ENCODE measurements around the gene HMHB1.

Gene HMHB1

GRCh38 chr5:143850050-143850683 lies 38.2 kb downstream of the HMHB1 start:
- DNase-seq (ENCODE audit: extremely low spot score): no peak
- no peak for TF ChIP-seq BHLHE40 (IDR thresholded peaks at IDR 0.05; ENCODE audit: borderline replicate concordance)
- no peak for TF ChIP-seq FOXK2 (IDR thresholded peaks at IDR 0.05)
- no peak for TF ChIP-seq ARNT (IDR thresholded peaks at IDR 0.05)
- TF ChIP-seq HDGF (IDR thresholded peaks at IDR 0.05; ENCODE audit: borderline replicate concordance): no peak
- no peak for TF ChIP-seq FOXM1 (IDR thresholded peaks at IDR 0.05; ENCODE audit: borderline replicate concordance)
- no peak for TF ChIP-seq ELF4 (IDR thresholded peaks at IDR 0.05)
- no peak for TF ChIP-seq TARDBP (IDR thresholded peaks at IDR 0.05)
- TF ChIP-seq SP1 (IDR thresholded peaks at IDR 0.05): no peak
- TF ChIP-seq CTBP1 (IDR thresholded peaks at IDR 0.05; ENCODE audit: borderline replicate concordance): no peak
- TF ChIP-seq L3MBTL2 (conservative IDR thresholded peaks at IDR 0.05): no peak
- TF ChIP-seq ZNF384 (IDR thresholded peaks at IDR 0.05): no peak
- ChIA-PET POLR2A (no interaction called here), CTCF (no interaction called here)

- CTCF ChIA-PET: no interaction called here
- DNase-seq (ENCODE audit: extremely low spot score): no peak
- POLR2A ChIA-PET: no interaction called here
- TF ChIP-seq FOXK2 (IDR thresholded peaks at IDR 0.05) (no peak), ARNT (IDR thresholded peaks at IDR 0.05) (no peak), CTBP1 (IDR thresholded peaks at IDR 0.05; ENCODE audit: borderline replicate concordance) (no peak), BHLHE40 (IDR thresholded peaks at IDR 0.05; ENCODE audit: borderline replicate concordance) (no peak), LEF1 (IDR thresholded peaks at IDR 0.05; ENCODE audit: borderline replicate concordance) (no peak), PKNOX1 (IDR thresholded peaks at IDR 0.05) (no peak), NFRKB (IDR thresholded peaks at IDR 0.05) (no peak), FOXA1 (IDR thresholded peaks at IDR 0.05) (no peak), FOXM1 (IDR thresholded peaks at IDR 0.05; ENCODE audit: borderline replicate concordance) (no peak), ELF4 (IDR thresholded peaks at IDR 0.05) (no peak), ZNF384 (IDR thresholded peaks at IDR 0.05) (no peak), TARDBP (IDR thresholded peaks at IDR 0.05) (no peak), SP1 (IDR thresholded peaks at IDR 0.05) (no peak), SUZ12 (IDR thresholded peaks at IDR 0.05) (no peak), HDGF (IDR thresholded peaks at IDR 0.05; ENCODE audit: borderline replicate concordance) (no peak), L3MBTL2 (conservative IDR thresholded peaks at IDR 0.05) (no peak)
Measured at GRCh38 chr5:143851383-143851782, 39.4 kb downstream of the HMHB1 start.

- no peak for TF ChIP-seq NFRKB (IDR thresholded peaks at IDR 0.05)
- no peak for TF ChIP-seq HDGF (IDR thresholded peaks at IDR 0.05; ENCODE audit: borderline replicate concordance)
- TF ChIP-seq SP1 (IDR thresholded peaks at IDR 0.05): no peak
- TF ChIP-seq PKNOX1 (IDR thresholded peaks at IDR 0.05): no peak
- no peak for TF ChIP-seq FOXA1 (IDR thresholded peaks at IDR 0.05)
- TF ChIP-seq LEF1 (IDR thresholded peaks at IDR 0.05; ENCODE audit: borderline replicate concordance): no peak
- no peak for TF ChIP-seq TARDBP (IDR thresholded peaks at IDR 0.05)
- TF ChIP-seq ELF4 (IDR thresholded peaks at IDR 0.05): no peak
- TF ChIP-seq ZNF384 (IDR thresholded peaks at IDR 0.05): no peak
- TF ChIP-seq ARNT (IDR thresholded peaks at IDR 0.05): no peak
- TF ChIP-seq BHLHE40 (IDR thresholded peaks at IDR 0.05; ENCODE audit: borderline replicate concordance): no peak
- TF ChIP-seq FOXM1 (IDR thresholded peaks at IDR 0.05; ENCODE audit: borderline replicate concordance): no peak
- CTCF ChIA-PET: interaction anchor here (0.5 kb wide), 1 partner anchor 108 kb away, joined by 3 read pairs; no protein-coding TSS in a partner anchor
- DNase-seq (ENCODE audit: extremely low spot score): no peak
- POLR2A ChIA-PET: no interaction called here
Measured at GRCh38 chr5:143860211-143860610, 48.2 kb downstream of the HMHB1 start.

DNA sequence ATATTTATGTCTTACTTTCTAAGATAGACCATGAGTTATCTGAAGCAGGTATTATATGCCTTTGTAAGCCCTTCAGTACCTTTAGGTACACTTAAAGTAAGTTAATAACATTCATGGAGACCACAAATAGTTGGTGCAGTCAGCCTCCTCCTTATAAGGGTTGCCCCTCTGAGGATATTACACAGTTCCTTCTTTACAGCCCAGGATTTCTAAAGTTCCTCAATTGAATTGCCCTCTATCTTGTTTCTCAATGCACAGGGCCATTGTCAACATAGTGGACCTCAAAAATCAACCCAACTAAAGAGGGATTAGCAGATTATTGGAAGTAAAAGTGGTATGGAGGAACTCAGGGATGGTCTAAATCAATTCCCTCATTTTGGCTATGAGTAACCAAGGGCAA lies 50.3 kb downstream of the HMHB1 start:
- TF ChIP-seq HDGF (IDR thresholded peaks at IDR 0.05; ENCODE audit: borderline replicate concordance) (no peak), SUZ12 (IDR thresholded peaks at IDR 0.05) (no peak), SP1 (IDR thresholded peaks at IDR 0.05) (no peak), PKNOX1 (IDR thresholded peaks at IDR 0.05) (no peak), NFRKB (IDR thresholded peaks at IDR 0.05) (no peak), ZNF384 (IDR thresholded peaks at IDR 0.05) (no peak), ARNT (IDR thresholded peaks at IDR 0.05) (no peak), L3MBTL2 (conservative IDR thresholded peaks at IDR 0.05) (no peak), FOXA1 (IDR thresholded peaks at IDR 0.05) (no peak), TARDBP (IDR thresholded peaks at IDR 0.05) (no peak), FOXM1 (IDR thresholded peaks at IDR 0.05; ENCODE audit: borderline replicate concordance) (no peak), CTBP1 (IDR thresholded peaks at IDR 0.05; ENCODE audit: borderline replicate concordance) (no peak), ELF4 (IDR thresholded peaks at IDR 0.05) (no peak), BHLHE40 (IDR thresholded peaks at IDR 0.05; ENCODE audit: borderline replicate concordance) (no peak)
- ChIA-PET CTCF (no interaction called here), POLR2A (no interaction called here)
- no peak for DNase-seq (ENCODE audit: extremely low spot score)

- no peak for DNase-seq (ENCODE audit: extremely low spot score)
- no peak for TF ChIP-seq FOXM1 (IDR thresholded peaks at IDR 0.05; ENCODE audit: borderline replicate concordance)
- no peak for TF ChIP-seq CTBP1 (IDR thresholded peaks at IDR 0.05; ENCODE audit: borderline replicate concordance)
- no peak for TF ChIP-seq ZNF384 (IDR thresholded peaks at IDR 0.05)
- TF ChIP-seq ARNT (IDR thresholded peaks at IDR 0.05): no peak
- no peak for TF ChIP-seq SP1 (IDR thresholded peaks at IDR 0.05)
- no peak for TF ChIP-seq NFRKB (IDR thresholded peaks at IDR 0.05)
- no peak for TF ChIP-seq L3MBTL2 (conservative IDR thresholded peaks at IDR 0.05)
- no peak for TF ChIP-seq ELF4 (IDR thresholded peaks at IDR 0.05)
- TF ChIP-seq HDGF (IDR thresholded peaks at IDR 0.05; ENCODE audit: borderline replicate concordance): no peak
- TF ChIP-seq SUZ12 (IDR thresholded peaks at IDR 0.05): no peak
- TF ChIP-seq LEF1 (IDR thresholded peaks at IDR 0.05; ENCODE audit: borderline replicate concordance): no peak
- ChIA-PET POLR2A (no interaction called here), CTCF (interaction anchor here (0.8 kb wide), 1 partner anchor 103 kb away, joined by 3 read pairs; no protein-coding TSS in a partner anchor)
Measured at GRCh38 chr5:143865426-143866025, 53.6 kb downstream of the HMHB1 start.

All from HEK293T (cell line).